Gastrocnemius medialis (tissue), 4 donors: Measurements from ENCODE around the gene SRPK3.

Source experiments
- POLR2A ChIP-seq, 2 donors: fragments of 450-650 bp; IDR thresholded peaks; one replicate each; pipeline ENCODE4 v1.6.1; 2017; ENCODE audit warnings: antibody characterized with exemption in 2 of 2, mild to moderate bottlenecking in 2 of 2, moderate library complexity in 2 of 2
- TF ChIP-seq, protein P1 (sequence below), 5 experiments: fragments of 450-650 bp in 3 of 5; fragments of 200-600 bp in 2 of 5; sonication (generic) in 2 of 5; IDR thresholded peaks in 4 of 5; conservative IDR thresholded peaks in 1 of 5; 1 replicate in 4 of 5; 2 replicates in 1 of 5; pipeline ENCODE4 v1.5.1; 2016 to 2019; ENCODE audit warnings: antibody characterized with exemption in 5 of 5, mild to moderate bottlenecking in 3 of 5, moderate library complexity in 3 of 5

DNA sequence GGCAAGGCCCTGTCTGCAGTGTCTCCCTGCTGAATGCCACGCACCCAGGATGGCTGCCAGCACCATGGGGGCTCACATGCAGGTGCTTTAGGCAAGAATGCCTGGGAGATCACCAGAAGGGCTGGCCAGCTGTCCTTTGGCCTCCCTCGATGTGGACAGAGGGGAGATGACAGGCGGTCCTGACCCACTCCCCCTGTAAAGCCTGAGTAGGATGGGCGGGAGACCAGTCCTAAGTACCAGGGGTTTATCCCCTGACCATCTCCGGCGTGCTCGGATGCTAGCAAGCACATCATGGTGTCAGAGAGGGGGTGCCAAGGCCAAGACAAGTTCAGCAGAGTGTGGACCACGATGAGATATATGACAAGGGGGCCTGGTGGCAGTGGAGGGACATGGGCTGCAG, 44.2 kb downstream of the SRPK3 start:
- TF ChIP-seq, protein P1, sequence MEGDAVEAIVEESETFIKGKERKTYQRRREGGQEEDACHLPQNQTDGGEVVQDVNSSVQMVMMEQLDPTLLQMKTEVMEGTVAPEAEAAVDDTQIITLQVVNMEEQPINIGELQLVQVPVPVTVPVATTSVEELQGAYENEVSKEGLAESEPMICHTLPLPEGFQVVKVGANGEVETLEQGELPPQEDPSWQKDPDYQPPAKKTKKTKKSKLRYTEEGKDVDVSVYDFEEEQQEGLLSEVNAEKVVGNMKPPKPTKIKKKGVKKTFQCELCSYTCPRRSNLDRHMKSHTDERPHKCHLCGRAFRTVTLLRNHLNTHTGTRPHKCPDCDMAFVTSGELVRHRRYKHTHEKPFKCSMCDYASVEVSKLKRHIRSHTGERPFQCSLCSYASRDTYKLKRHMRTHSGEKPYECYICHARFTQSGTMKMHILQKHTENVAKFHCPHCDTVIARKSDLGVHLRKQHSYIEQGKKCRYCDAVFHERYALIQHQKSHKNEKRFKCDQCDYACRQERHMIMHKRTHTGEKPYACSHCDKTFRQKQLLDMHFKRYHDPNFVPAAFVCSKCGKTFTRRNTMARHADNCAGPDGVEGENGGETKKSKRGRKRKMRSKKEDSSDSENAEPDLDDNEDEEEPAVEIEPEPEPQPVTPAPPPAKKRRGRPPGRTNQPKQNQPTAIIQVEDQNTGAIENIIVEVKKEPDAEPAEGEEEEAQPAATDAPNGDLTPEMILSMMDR (IDR thresholded peaks at IDR 0.05 in 4 of 5, conservative IDR thresholded peaks at IDR 0.05 in 1 of 5): no peak
- no peak for TF ChIP-seq POLR2A (IDR thresholded peaks at IDR 0.05)
